Measurements from ENCODE around the gene ODF4. TPM values are rescaled to one million over a fixed set of nuclear protein-coding genes. Genes with fewer than 3 reads are reported as not detected.
"Not testable (repeated sequence)": the region's sequence is repeated elsewhere in the genome, so short reads cannot be mapped to it uniquely, and the experiment has no call there.

ODF4 gene
- total RNA-seq, 4 donors from 2014 or later: not detected

DNA sequence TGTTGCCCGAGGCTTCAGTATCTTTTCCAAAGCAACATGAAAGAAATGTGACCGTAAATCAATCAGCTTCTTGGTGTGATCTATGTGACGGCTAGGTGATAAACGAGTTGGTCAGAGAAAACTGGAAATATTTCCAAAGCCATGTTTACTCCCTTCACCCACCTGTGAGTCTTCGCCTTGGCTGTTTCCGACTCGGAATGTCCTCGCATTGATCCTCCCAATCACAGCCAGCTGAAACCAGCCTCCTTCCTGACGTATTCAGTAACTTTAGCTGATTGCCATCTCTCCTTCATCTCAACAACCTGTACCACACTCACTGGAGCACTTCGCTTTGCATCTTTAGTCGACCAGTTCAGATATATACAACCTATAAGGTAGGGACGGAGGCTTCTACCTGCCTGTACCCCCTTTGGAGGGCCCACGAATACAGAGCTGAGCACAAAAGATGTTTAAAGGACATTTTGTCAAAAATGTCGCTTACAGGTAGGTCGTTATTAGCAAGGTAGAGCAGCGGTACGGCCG, 36.2 kb downstream of the ODF4 start:
- Histone ChIP-seq H3K36me3 (peaks cover 0 to 53% (median 14%) of the 10 kb centered on the region in 3 donors), H3K9me3 (no peaks in the 10 kb centered on the region), H3K27ac (peak overlapping the region; percentile 69 to 91 (median 84)), H3K4me3 (peak overlapping the region; percentile 52 to 77 (median 66)), H3K27me3 (no peaks in the 10 kb centered on the region), H3K4me1 (peaks cover 0 to 60% (median 12%) of the 10 kb centered on the region in 4 donors)
- no peak for TF ChIP-seq EP300 (IDR thresholded peaks at IDR 0.05)
- TF ChIP-seq, protein P1, sequence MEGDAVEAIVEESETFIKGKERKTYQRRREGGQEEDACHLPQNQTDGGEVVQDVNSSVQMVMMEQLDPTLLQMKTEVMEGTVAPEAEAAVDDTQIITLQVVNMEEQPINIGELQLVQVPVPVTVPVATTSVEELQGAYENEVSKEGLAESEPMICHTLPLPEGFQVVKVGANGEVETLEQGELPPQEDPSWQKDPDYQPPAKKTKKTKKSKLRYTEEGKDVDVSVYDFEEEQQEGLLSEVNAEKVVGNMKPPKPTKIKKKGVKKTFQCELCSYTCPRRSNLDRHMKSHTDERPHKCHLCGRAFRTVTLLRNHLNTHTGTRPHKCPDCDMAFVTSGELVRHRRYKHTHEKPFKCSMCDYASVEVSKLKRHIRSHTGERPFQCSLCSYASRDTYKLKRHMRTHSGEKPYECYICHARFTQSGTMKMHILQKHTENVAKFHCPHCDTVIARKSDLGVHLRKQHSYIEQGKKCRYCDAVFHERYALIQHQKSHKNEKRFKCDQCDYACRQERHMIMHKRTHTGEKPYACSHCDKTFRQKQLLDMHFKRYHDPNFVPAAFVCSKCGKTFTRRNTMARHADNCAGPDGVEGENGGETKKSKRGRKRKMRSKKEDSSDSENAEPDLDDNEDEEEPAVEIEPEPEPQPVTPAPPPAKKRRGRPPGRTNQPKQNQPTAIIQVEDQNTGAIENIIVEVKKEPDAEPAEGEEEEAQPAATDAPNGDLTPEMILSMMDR (IDR thresholded peaks at IDR 0.05): no peak
- WGBS, 2 donors: 17 to 19% methylated on average over 18 of the region's 18 CpGs
- DNase-seq (ENCODE audit: low spot score in 2 of 2): no peak

DNA sequence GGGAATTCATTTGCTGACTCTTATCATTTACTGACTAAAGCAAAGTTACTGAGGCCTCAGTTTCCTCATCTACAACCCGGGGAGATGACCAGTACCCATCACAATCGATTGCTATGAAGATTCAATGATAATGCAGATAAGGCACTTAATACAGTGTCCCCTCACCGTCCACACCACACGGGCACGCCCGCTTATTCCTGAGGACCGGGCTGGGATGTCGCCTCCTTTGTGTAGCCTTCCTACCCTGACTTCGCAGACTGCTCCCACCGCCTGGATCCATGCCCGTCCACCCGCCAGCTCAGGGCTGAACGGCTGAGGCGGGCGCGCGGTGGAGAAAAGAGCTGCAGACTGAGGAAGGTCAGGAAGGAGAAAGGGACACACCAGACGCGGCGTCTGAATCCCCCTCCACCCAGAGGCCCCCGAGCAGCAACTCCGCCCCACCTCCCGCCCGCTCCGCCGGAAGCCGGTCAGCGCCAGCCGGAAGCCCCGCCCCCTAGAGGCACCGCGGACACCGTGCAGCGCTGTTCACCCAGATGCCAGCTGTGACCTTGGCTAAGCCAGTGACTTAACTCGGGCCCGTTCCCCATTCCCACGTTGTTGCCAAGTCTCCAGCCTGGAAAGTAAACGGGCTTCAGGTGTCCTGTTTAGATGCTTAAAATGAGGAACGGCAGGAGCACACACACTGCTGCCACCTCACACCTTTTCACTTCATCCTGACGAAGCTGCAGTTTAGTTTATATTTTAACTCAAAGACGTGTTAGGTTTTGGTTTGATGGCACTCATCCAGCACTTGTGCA, 36.8 kb downstream of the ODF4 start, which contains the start of gene KRABD2:
KRABD2 (minus strand) TSS at position 434 of the 797 bp plus-strand sequence.
- 1 to 3% methylated on average over 16 to 35 of the region's 41 CpGs for WGBS, 2 donors
- peak in 1 of 2 donors; percentile 67 for TF ChIP-seq POLR2A (IDR thresholded peaks at IDR 0.05)
- TF ChIP-seq EP300 (IDR thresholded peaks at IDR 0.05): peak; percentile 19 to 76
- TF ChIP-seq, protein P1 (IDR thresholded peaks at IDR 0.05): peak; percentile 58 to 78 (median 64)
- H3K36me3 ChIP-seq: peaks cover 0 to 57% (median 17%) of the 10 kb centered on the region in 3 donors

DNA sequence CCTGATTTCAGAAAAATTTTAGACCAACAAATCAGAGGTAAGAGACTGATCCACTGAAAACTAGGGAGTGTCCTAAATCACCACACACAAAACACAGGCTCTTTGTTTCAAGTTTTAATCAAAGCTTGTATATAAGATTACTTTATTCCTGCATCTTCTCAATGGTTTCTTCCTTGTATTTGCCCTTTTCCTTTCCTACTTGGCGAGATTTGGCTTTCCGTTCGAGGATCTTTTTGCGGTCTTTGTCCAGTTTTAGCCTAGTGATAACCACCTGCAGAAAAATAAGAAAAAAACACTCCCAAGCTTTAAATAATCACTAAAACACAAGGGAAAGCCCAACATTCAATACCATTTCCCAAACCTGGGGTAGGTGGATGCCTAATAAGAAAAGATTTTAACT, 37.8 kb downstream of the ODF4 start:
- peaks cover 0 to 68% (median 27%) of the 10 kb centered on the region in 4 donors for H3K4me1 ChIP-seq
- TF ChIP-seq, protein P1 (IDR thresholded peaks at IDR 0.05): no peak
- no peak for TF ChIP-seq POLR2A (IDR thresholded peaks at IDR 0.05)
- TF ChIP-seq EP300 (IDR thresholded peaks at IDR 0.05): no peak
- H3K27me3 ChIP-seq: no peaks in the 10 kb centered on the region
- H3K27ac ChIP-seq: peak overlapping the region in 1 of 4 donors; percentile 81
- no peak for DNase-seq (ENCODE audit: low spot score in 2 of 2)
- 85 to 88% methylated on average over 4 of the region's 4 CpGs for WGBS, 2 donors
- H3K9me3 ChIP-seq: no peaks in the 10 kb centered on the region
- H3K4me3 ChIP-seq: no peak overlapping the region
- H3K36me3 ChIP-seq: peaks cover 0 to 55% (median 17%) of the 10 kb centered on the region in 3 donors

More for the DNA sequence above, 36.8 kb downstream of the ODF4 start, which contains the start of gene KRABD2:
- Histone ChIP-seq H3K9me3 (no peaks in the 10 kb centered on the region), H3K4me3 (peak within 1 kb of the TSS; percentile 52 to 77 (median 66)), H3K4me1 (peaks cover 0 to 65% (median 19%) of the 10 kb centered on the region in 4 donors), H3K27me3 (no peaks in the 10 kb centered on the region), H3K27ac (peak within 1 kb of the TSS; percentile 69 to 91 (median 84))
- peak; percentile 65 to 76 for DNase-seq (ENCODE audit: low spot score in 2 of 2)

DNA sequence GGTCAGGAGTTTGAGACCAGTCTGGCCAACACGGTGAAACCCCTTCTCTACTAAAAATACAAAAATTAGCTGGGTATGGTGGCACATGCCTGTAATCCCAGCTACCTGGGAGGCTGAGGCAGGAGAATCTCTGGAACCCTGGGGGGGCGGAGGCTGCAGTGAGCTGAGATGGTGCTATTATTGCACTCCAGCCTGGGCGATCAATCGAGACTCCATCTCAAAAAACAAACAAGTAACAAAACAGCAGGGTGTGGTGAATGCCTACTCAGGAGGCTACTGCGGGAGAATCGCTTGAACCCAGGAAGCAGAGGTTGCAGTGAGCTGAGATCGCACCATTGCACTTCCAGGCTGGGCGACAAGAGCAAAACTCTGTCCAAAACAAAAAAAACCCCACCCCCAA, 38.5 kb downstream of the ODF4 start:
- H3K4me3 ChIP-seq; DNase-seq (ENCODE audit: low spot score in 2 of 2); H3K9me3 ChIP-seq; H3K27ac ChIP-seq; H3K27me3 ChIP-seq: not testable (repeated sequence)
- H3K4me1 ChIP-seq: peaks cover 0 to 68% (median 27%) of the 10 kb centered on the region in 4 donors
- peaks cover 0 to 55% (median 17%) of the 10 kb centered on the region in 3 donors for H3K36me3 ChIP-seq
- 73% methylated on average over 8 of the region's 8 CpGs for WGBS, 2 donors

DNA sequence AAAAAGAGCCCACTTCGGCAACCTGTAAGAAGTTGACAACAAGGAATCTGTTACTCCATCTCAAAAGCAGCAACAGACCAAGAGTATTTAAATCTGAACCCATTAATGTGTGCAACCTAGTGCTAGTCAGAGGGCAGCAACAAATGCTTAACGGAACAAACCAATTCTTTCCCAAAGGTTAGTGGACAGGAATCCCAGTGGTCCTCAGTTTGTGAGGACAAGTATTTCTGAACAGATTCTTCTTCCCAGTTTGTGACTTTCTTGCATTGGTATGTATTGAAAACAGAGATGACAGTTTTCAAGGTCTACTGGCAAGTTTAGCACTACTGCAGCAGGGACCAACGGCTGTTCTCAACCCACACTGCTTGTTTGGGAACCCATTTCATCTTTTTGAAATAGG, 40.4 kb downstream of the ODF4 start:
- H3K36me3 ChIP-seq: peaks cover 0 to 48% (median 17%) of the 10 kb centered on the region in 3 donors
- no peak overlapping the region for H3K27ac ChIP-seq
- no peaks in the 10 kb centered on the region for H3K9me3 ChIP-seq
- TF ChIP-seq, protein P1 (IDR thresholded peaks at IDR 0.05): no peak
- TF ChIP-seq POLR2A (IDR thresholded peaks at IDR 0.05): no peak
- no peak for TF ChIP-seq EP300 (IDR thresholded peaks at IDR 0.05)
- peaks cover 0 to 77% (median 32%) of the 10 kb centered on the region in 4 donors for H3K4me1 ChIP-seq
- DNase-seq (ENCODE audit: low spot score in 2 of 2): no peak
- 55 to 63% methylated on average over 3 of the region's 3 CpGs for WGBS, 2 donors
- H3K4me3 ChIP-seq: no peak overlapping the region
- H3K27me3 ChIP-seq: no peaks in the 10 kb centered on the region
